Measurements from ENCODE around the gene FLT3.
"Not testable (repeated sequence)": the region's sequence is repeated elsewhere in the genome, so short reads cannot be mapped to it uniquely, and the experiment has no call there.

DNA sequence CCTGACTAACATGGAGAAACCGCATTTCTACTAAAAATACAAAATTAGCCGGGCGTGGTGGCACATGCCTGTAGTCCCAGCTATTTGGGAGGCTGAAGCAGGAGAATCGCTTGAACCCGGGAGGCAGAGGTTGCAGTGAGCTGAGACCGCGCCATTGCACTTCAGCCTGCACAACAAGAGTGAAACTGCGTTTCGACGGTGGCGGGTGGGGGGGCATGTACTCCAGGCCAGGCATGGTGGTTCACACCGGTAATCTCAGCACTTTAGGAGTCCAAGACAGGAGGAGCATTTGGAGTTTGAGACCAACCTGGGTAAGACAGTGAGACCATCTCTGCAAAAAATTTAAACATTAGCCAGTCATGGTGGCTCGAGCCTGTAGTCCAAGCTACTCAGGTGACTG, 136.2 kb downstream of the FLT3 start:
- TF ChIP-seq, protein P1, sequence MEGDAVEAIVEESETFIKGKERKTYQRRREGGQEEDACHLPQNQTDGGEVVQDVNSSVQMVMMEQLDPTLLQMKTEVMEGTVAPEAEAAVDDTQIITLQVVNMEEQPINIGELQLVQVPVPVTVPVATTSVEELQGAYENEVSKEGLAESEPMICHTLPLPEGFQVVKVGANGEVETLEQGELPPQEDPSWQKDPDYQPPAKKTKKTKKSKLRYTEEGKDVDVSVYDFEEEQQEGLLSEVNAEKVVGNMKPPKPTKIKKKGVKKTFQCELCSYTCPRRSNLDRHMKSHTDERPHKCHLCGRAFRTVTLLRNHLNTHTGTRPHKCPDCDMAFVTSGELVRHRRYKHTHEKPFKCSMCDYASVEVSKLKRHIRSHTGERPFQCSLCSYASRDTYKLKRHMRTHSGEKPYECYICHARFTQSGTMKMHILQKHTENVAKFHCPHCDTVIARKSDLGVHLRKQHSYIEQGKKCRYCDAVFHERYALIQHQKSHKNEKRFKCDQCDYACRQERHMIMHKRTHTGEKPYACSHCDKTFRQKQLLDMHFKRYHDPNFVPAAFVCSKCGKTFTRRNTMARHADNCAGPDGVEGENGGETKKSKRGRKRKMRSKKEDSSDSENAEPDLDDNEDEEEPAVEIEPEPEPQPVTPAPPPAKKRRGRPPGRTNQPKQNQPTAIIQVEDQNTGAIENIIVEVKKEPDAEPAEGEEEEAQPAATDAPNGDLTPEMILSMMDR (conservative IDR thresholded peaks at IDR 0.05), result not testable (repeated sequence)
- TF ChIP-seq ZFX (IDR thresholded peaks at IDR 0.05), result not testable (repeated sequence)

All from C4-2B (cell line).